ENCODE results near the gene ALG12.

Gene ALG12

GRCh38 chr22:49951678-49951985 is 33.4 kb upstream of the ALG12 start:
- Histone ChIP-seq H3K9me2 (replicated peaks; ENCODE audit: insufficient read depth, low read length) (no peaks in the 10 kb centered on the region), H3K4me3 (ENCODE audit: low read length) (no peak overlapping the region), H3F3A (ENCODE audit: insufficient read depth, low read length) (no peaks in the 10 kb centered on the region), H3K4me2 (ENCODE audit: low read depth, low read length) (no peak overlapping the region), H3K27me3 (replicated peaks; ENCODE audit: insufficient read depth, low read length) (peaks cover 34% of the 10 kb centered on the region), H3K4me1 (ENCODE audit: low read length) (no peaks in the 10 kb centered on the region), H3K79me2 (ENCODE audit: low read length) (no peaks in the 10 kb centered on the region), H3K27ac (ENCODE audit: low read length) (no peak overlapping the region), H3K36me3 (replicated peaks; ENCODE audit: insufficient read depth, low read length) (no peaks in the 10 kb centered on the region), H2AFZ (ENCODE audit: low read length) (no peak overlapping the region), H4K20me1 (ENCODE audit: insufficient read depth, low read length) (no peaks in the 10 kb centered on the region), H3K9me3 (replicated peaks; ENCODE audit: insufficient read depth, low read length) (no peaks in the 10 kb centered on the region), H3K9ac (ENCODE audit: low read length) (no peak overlapping the region)
- TF ChIP-seq EZH2phosphoT487 (IDR thresholded peaks at IDR 0.05; ENCODE audit: low read length) (no peak), EZH2 (optimal IDR thresholded peaks at IDR 0.05; ENCODE audit: low read depth, low read length) (no peak), CTCF (IDR thresholded peaks at IDR 0.05; ENCODE audit: low read length) (no peak)
- no peak for DNase-seq

- H3K9me3 ChIP-seq (replicated peaks; ENCODE audit: insufficient read depth, low read length), result no peaks in the 10 kb centered on the region
- H3K4me1 ChIP-seq (ENCODE audit: low read length), result no peaks in the 10 kb centered on the region
- no peaks in the 10 kb centered on the region for H3K79me2 ChIP-seq (ENCODE audit: low read length)
- no peaks in the 10 kb centered on the region for H3K9me2 ChIP-seq (replicated peaks; ENCODE audit: insufficient read depth, low read length)
- H3K9ac ChIP-seq (ENCODE audit: low read length), result no peak overlapping the region
- H3F3A ChIP-seq (ENCODE audit: insufficient read depth, low read length), result no peaks in the 10 kb centered on the region
- DNase-seq, result no peak
- peaks cover 34% of the 10 kb centered on the region for H3K27me3 ChIP-seq (replicated peaks; ENCODE audit: insufficient read depth, low read length)
- H3K36me3 ChIP-seq (replicated peaks; ENCODE audit: insufficient read depth, low read length), result no peaks in the 10 kb centered on the region
- no peak overlapping the region for H3K4me2 ChIP-seq (ENCODE audit: low read depth, low read length)
- no peak overlapping the region for H3K27ac ChIP-seq (ENCODE audit: low read length)
- no peak overlapping the region for H3K4me3 ChIP-seq (ENCODE audit: low read length)
- H2AFZ ChIP-seq (ENCODE audit: low read length), result no peak overlapping the region
- TF ChIP-seq EZH2 (optimal IDR thresholded peaks at IDR 0.05; ENCODE audit: low read depth, low read length), result no peak
- TF ChIP-seq CTCF (IDR thresholded peaks at IDR 0.05; ENCODE audit: low read length), result no peak
- TF ChIP-seq EZH2phosphoT487 (IDR thresholded peaks at IDR 0.05; ENCODE audit: low read length), result no peak
- H4K20me1 ChIP-seq (ENCODE audit: insufficient read depth, low read length), result no peaks in the 10 kb centered on the region
These were observed 32.9 kb upstream of the ALG12 start for GRCh38 chr22:49951000-49951677.

GRCh38 chr22:49950396-49950994 is 32.3 kb upstream of the ALG12 start:
- Histone ChIP-seq H3K27me3 (replicated peaks; ENCODE audit: insufficient read depth, low read length) (peaks cover 34% of the 10 kb centered on the region), H3F3A (ENCODE audit: insufficient read depth, low read length) (no peaks in the 10 kb centered on the region), H3K79me2 (ENCODE audit: low read length) (no peaks in the 10 kb centered on the region), H3K9me2 (replicated peaks; ENCODE audit: insufficient read depth, low read length) (no peaks in the 10 kb centered on the region), H3K4me3 (ENCODE audit: low read length) (no peak overlapping the region), H3K9me3 (replicated peaks; ENCODE audit: insufficient read depth, low read length) (no peaks in the 10 kb centered on the region), H3K27ac (ENCODE audit: low read length) (no peak overlapping the region), H3K36me3 (replicated peaks; ENCODE audit: insufficient read depth, low read length) (no peaks in the 10 kb centered on the region), H3K4me1 (ENCODE audit: low read length) (no peaks in the 10 kb centered on the region), H3K4me2 (ENCODE audit: low read depth, low read length) (no peak overlapping the region), H3K9ac (ENCODE audit: low read length) (no peak overlapping the region), H2AFZ (ENCODE audit: low read length) (no peak overlapping the region), H4K20me1 (ENCODE audit: insufficient read depth, low read length) (no peaks in the 10 kb centered on the region)
- DNase-seq, result peak; percentile 4
- TF ChIP-seq CTCF (IDR thresholded peaks at IDR 0.05; ENCODE audit: low read length), result no peak
- TF ChIP-seq EZH2phosphoT487 (IDR thresholded peaks at IDR 0.05; ENCODE audit: low read length), result no peak
- TF ChIP-seq EZH2 (optimal IDR thresholded peaks at IDR 0.05; ENCODE audit: low read depth, low read length), result no peak
